Activated T-cell treated with anti-CD3 and anti-CD28 coated beads, Interleukin-2, amount 50 U/mL, for 48 hours (primary cell): ENCODE data around the gene MOV10L1.
"Not testable (repeated sequence)": the region's sequence is repeated elsewhere in the genome, so short reads cannot be mapped to it uniquely, and the experiment has no call there.

Experiments
- DNase-seq, 2 experiments: peaks; one replicate each; pipeline ENCODE4 v3.0.0-alpha.2; 2020

The MOV10L1 gene

DNA sequence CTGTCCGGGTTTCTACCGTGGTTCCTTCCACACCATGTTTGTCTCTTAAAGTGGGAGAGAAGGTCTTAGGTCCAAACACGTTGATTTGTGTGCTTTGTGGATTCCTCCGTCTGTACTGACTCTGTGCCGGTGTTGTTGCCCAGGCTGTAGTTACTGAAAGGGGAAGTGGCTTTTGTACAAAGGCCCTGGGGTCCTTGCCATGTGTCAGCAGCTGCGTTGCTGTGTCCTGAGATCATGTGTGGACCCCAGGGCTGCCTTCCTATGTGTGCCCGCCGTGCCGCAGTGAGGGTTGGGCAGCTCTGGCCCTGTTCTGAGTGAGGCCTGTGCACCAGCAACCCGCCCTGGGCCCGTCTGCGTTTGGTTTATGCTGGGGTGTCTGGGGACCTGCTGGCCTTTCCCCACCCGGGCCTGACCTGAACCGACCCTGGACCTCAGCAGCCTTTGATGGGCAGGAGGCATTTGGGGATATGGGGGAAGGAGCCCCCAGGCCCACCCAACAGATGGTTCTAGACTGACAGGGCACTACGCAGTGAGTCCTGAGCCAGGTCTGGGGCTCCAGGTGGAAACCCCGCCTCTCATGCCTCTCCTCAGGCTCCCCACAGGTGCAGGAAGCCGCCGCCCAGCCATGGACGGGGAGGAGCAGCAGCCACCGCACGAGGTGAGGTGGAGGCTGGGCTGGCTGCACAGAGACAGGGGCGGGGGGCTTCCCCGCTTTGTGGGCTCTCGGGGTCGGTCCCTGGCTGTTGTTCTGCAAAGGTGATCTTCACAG, 102.8 kb downstream of the MOV10L1 start:
- DNase-seq: no peak

GRCh38 chr22:50193621-50194020, 103.8 kb downstream of the MOV10L1 start:
- no peak for DNase-seq

DNA sequence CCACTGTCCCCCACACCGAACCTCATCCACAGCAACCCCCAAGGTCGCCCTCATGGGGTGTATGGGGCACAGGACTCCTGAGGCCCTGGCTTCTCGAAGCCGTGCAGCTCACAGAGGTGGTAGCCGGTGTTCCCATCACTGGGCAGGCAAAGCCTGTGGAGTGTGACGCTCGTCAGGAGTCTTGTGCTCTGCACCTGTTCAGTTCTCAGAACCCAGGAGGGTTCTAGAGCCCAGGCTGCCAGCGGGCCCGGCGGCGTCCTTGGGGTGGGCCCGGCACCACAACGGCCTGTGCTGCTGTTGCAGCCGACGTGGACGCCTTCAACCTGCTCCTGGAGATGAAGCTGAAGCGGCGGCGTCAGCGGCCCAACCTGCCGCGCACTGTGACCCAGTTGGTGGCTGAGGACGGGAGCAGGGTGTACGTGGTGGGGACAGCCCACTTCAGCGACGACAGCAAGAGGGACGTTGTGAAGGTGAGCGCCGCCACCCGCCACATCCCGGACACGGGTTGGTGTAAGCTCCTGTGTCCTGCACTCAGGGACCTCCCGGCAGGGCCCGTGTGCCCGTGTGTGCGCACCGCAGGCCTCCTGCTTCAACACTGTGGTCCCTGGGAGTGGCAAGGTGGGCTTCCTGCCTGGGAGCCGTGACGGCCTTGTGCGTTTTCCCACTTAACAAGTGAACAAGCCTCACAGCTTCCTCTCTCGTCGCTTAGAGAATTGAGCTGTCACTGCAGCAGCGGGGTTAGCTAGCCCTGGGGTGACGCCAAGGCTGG, 104.4 kb downstream of the MOV10L1 start:
- DNase-seq: no peak

DNA sequence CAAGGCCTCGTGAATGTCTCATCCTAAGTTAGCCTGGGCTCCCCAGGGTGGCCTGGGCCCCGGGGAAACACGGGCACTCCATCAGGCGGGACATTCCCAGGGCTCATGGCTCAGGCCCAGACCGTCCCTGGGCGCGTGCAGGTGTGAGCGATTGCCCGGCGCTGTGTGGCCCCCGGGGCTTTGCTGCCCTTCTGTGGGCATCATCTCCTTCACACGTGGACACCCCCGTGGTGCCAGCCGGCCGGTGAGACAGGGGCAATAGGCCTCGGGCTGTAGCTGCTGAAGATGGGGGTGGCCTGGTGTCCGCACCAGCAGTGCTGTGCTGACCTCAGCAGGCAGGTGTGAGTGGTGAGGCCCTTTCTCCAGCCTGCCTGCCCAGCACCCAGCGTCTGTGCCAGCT, 106.5 kb downstream of the MOV10L1 start:
- no peak for DNase-seq

DNA sequence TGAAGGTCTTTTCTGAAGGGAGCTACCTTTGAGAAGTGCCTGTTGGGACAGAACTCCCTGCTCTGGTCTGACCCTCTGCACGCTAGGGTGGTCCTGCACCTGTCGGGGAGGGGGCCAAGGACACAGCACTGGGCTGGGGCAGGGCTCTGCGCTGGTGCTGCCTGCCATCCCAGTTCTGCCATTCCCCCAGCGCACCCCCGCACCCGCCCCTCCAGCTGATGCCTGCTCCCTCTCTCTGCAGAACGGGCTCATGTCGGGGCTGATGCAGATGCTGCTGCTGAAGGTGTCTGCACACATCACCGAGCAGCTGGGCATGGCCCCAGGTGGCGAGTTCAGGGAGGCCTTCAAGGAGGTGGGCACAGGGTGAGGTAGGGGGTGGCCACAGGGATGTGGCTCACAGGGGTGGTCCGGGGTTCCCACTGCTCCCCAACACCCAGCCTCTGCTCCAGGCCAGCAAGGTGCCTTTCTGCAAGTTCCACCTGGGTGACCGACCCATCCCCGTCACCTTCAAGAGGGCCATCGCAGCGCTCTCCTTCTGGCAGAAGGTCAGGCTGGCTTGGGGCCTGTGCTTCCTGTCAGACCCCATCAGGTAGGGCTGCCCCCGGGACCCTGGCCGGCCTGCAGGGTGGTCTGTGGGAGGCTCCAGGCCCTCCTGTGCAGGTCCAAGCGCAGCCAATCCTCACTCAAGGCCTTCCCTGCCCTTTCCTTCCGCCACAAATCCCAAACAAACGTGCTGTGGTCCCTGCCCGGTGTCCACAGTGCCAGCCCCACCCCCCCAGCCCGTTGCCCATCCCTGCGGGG, 107.4 kb downstream of the MOV10L1 start:
- DNase-seq: no peak

- no peak for DNase-seq
Measured at GRCh38 chr22:50197856-50198623, 108.2 kb downstream of the MOV10L1 start.

- DNase-seq: no peak
Measured at GRCh38 chr22:50198624-50199017, 108.8 kb downstream of the MOV10L1 start.

DNA sequence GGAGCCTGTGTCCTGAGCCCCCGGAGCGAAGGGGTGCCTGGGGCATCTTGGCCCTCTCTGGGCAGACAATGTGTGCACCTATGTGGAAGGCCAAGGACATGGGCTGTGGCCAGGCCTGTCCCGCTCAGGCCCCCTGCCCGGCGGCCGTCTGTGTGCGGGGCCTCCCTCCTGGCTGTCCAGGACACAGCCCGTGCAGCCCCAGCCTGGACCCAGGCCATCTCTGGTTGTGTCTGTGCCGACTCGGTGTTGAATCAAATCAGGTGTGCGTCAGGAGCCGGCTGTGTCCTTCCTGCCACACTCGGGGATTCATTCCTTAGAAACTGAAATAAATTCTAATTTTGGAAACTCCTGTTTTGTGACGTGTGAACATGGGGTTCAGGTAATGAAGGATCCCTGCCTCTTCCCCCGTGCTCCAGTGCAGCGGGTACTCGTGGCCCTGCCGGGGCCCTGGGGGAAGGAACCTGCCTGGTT, 109.5 kb downstream of the MOV10L1 start:
- DNase-seq: no peak

- peak in 1 of 2 experiments; percentile 39 for DNase-seq
Measured at GRCh38 chr22:50199829-50200460, 110.1 kb downstream of the MOV10L1 start.

GRCh38 chr22:50200461-50201190, 110.8 kb downstream of the MOV10L1 start, which contains the start of gene SELENOO:
Gene SELENOO, plus strand, starts transcription at chr22:50201011. Its CDS starts 26 bp downstream, at chr22:50201037.
- DNase-seq: peak; percentile 91 to 94

GRCh38 chr22:50201191-50202129, 111.7 kb downstream of the MOV10L1 start:
- DNase-seq: peak in 1 of 2 experiments; percentile 44

GRCh38 chr22:50202130-50202666, 112.4 kb downstream of the MOV10L1 start:
- DNase-seq: no peak

DNA sequence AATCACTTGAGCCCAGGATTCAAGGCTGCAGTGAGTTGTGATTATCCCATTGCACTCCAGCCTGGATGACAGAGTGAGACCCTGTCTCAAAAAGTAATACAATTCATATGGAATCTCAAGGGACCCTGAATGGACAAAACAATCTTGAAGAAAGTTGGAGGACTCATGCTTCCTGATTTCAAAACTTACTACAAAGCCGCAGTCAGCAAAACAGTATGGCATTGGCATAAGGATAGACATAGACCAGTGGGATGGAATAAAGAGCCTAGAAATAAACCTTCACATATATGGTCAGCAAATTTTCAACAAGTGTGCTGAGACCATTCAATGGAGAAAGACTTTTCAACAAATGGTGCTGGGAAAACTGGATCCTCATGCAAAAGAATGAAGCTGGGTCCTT, 113.5 kb downstream of the MOV10L1 start:
- DNase-seq: no peak

DNA sequence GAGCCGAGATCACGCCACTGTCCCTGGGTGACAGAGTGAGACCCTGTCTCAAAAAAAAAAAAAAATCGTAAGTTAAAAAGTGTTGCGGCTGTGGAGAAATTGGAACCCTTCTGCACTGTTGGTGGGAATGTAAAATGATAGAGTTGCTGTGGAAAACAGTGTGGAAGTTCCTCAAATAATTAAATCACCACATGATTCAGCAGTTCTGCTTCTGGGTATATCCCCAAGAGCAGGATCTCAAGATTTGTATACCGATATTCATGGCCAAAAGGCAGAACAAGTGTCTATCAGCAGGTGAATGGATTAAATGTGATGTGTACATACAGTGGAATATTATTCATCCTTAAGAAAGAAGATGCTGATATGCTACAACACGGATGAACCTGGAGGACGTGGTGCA, 114.8 kb downstream of the MOV10L1 start:
- no peak for DNase-seq

DNA sequence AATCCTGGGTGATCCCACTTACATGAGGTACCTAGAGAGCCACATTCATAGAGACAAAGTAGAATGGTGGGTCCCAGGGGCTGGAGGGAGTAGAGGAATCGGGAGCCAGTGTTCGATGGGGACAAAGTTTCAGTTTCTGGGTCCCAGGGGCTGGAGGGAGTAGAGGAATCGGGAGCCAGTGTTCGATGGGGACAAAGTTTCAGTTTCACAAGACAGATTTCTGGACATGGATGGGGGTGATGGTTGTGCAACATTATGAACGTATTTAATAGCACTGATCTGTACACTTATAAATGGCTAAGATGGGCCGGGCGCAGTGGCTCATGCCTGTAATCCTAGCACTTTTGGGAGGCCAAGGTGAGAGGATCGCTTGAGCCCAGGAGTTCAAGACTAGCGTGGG, 115.2 kb downstream of the MOV10L1 start:
- not testable (repeated sequence) for DNase-seq

GRCh38 chr22:50205781-50206569, 116.2 kb downstream of the MOV10L1 start:
- no peak for DNase-seq

DNA sequence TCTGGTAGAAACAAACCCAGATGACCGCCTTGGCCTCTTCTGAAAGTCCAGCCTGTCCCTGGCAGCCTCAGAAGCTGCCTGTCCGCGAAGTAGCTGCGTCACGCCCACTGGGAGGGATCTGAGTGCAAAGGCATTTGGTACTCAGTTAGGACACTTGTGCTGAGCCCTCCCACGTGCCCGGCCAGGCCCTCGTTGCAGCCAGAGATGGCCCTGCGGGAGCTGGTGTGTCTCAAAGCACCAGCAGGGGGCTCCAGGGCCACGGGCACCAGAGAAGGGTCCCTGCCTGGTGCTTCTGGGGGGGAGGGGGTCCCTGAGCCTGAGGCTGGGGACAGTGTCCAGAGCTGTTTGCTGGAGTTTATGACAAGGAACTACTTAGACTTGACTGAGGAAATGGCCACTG, 116.8 kb downstream of the MOV10L1 start:
- DNase-seq: no peak

DNA sequence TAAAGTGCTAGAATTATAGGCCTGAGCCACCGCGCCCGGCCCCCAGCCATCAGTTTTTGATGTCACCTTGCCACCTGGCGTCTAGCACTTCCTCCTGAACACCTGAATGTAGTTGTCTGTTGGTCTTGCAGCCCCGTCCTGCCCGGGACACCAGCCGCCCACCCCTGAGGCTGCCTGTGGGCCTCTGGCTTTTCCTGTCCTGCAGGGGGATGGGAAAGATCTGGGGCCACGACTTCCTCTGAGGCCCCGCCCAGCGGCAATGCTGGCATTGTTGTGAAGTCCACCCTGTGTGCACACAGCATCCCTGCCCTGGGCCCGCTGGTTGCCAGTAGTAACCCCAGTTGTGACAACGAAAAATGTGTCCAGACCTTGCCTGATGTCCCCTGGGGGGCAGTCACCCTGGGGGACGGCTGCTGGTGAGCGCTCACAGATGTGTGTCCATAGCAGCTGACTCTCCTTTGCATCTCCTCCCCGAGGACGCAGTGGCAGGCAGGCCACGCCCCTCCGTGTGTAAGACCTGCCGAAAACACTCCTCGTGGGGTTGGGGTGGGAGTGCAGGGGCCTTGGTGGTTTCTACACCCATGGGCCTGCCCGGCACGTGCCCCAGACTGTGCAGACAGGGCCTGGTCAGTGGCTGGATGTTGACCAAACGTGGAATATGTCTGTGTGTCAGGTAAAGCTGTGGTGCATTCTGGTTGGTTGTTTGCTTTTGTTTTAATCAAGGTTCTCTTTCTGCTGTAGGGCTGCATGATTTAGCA, 117.8 kb downstream of the MOV10L1 start:
- DNase-seq: no peak
